ENCODE data around the gene LPO. TPM values are rescaled to one million over a fixed set of nuclear protein-coding genes. Genes with fewer than 3 reads are reported as not detected.

LPO gene
- total and polyA plus RNA-seq, 2 donors from 2014 or later, result not detected

GRCh38 chr17:58245428-58246103 is 7.2 kb downstream of the LPO start:
- DNase-seq (no peak), FAIRE-seq (no peak)
- H3K9ac ChIP-seq (ENCODE audit: low read length in 3 of 3), result no peak overlapping the region
- peaks cover 7% of the 10 kb centered on the region for H3K27me3 ChIP-seq (ENCODE audit: control insufficient read depth, insufficient read depth, low read length)
- H3K27ac ChIP-seq (ENCODE audit: low read depth in 2 of 2, low read length in 2 of 2), result no peak overlapping the region
- TF ChIP-seq, protein P1, sequence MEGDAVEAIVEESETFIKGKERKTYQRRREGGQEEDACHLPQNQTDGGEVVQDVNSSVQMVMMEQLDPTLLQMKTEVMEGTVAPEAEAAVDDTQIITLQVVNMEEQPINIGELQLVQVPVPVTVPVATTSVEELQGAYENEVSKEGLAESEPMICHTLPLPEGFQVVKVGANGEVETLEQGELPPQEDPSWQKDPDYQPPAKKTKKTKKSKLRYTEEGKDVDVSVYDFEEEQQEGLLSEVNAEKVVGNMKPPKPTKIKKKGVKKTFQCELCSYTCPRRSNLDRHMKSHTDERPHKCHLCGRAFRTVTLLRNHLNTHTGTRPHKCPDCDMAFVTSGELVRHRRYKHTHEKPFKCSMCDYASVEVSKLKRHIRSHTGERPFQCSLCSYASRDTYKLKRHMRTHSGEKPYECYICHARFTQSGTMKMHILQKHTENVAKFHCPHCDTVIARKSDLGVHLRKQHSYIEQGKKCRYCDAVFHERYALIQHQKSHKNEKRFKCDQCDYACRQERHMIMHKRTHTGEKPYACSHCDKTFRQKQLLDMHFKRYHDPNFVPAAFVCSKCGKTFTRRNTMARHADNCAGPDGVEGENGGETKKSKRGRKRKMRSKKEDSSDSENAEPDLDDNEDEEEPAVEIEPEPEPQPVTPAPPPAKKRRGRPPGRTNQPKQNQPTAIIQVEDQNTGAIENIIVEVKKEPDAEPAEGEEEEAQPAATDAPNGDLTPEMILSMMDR (IDR thresholded peaks at IDR 0.05; ENCODE audit: borderline replicate concordance, extremely low read depth, insufficient read depth), result no peak
- intact Hi-C loops (cut with DNase I), result no loop called here
- peaks cover 0 to 2% (median 0%) of the 10 kb centered on the region in 3 donors for H3K4me1 ChIP-seq (ENCODE audit: control insufficient read depth in 2 of 3, insufficient read depth in 2 of 3, low read depth in 1 of 3, low read length in 3 of 3)
- no peaks in the 10 kb centered on the region for H3K36me3 ChIP-seq (ENCODE audit: control insufficient read depth in 2 of 3, insufficient read depth in 3 of 3, low read length in 3 of 3)
- H3K4me3 ChIP-seq (ENCODE audit: low read length in 3 of 3), result no peak overlapping the region
- no peaks in the 10 kb centered on the region for H3K9me3 ChIP-seq (ENCODE audit: control insufficient read depth in 2 of 3, insufficient read depth in 1 of 3, low read length in 3 of 3)

GRCh38 chr17:58246104-58246740 is 7.8 kb downstream of the LPO start:
- Histone ChIP-seq H3K4me1 (ENCODE audit: control insufficient read depth in 2 of 3, insufficient read depth in 2 of 3, low read depth in 1 of 3, low read length in 3 of 3) (peaks cover 0 to 2% (median 0%) of the 10 kb centered on the region in 3 donors), H3K4me3 (ENCODE audit: low read length in 3 of 3) (no peak overlapping the region), H3K27ac (ENCODE audit: low read depth in 2 of 2, low read length in 2 of 2) (no peak overlapping the region), H3K9me3 (ENCODE audit: control insufficient read depth in 2 of 3, insufficient read depth in 1 of 3, low read length in 3 of 3) (no peaks in the 10 kb centered on the region), H3K27me3 (ENCODE audit: control insufficient read depth, insufficient read depth, low read length) (peaks cover 7% of the 10 kb centered on the region), H3K9ac (ENCODE audit: low read length in 3 of 3) (no peak overlapping the region), H3K36me3 (ENCODE audit: control insufficient read depth in 2 of 3, insufficient read depth in 3 of 3, low read length in 3 of 3) (no peaks in the 10 kb centered on the region)
- DNase-seq (no peak), FAIRE-seq (no peak)
- intact Hi-C loops (cut with DNase I), result no loop called here
- TF ChIP-seq, protein P1 (IDR thresholded peaks at IDR 0.05; ENCODE audit: borderline replicate concordance, extremely low read depth, insufficient read depth), result no peak

DNA sequence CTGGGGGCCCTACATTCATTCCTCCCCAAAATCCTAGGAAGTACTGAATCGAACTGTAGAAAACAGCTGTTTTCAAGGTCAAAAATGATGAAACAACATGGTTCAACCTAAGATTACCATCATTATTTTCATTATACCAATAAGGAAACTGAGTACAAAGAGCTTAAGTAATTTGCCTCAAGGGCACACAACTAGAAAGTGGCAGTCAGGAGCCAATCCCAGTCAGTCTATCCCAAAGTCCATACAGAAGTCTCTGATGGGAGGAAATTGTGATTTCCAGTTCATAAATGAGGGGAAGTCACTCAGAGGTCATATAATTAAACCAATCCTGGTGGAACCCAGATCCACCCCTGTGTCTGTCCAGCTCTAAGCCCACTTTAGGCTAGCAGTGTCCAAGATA is 8.4 kb downstream of the LPO start:
- Histone ChIP-seq H3K27me3 (ENCODE audit: control insufficient read depth, insufficient read depth, low read length) (peaks cover 7% of the 10 kb centered on the region), H3K36me3 (ENCODE audit: control insufficient read depth in 2 of 3, insufficient read depth in 3 of 3, low read length in 3 of 3) (no peaks in the 10 kb centered on the region), H3K9ac (ENCODE audit: low read length in 3 of 3) (no peak overlapping the region), H3K4me1 (ENCODE audit: control insufficient read depth in 2 of 3, insufficient read depth in 2 of 3, low read depth in 1 of 3, low read length in 3 of 3) (peaks cover 0 to 2% (median 0%) of the 10 kb centered on the region in 3 donors), H3K4me3 (ENCODE audit: low read length in 3 of 3) (no peak overlapping the region), H3K9me3 (ENCODE audit: control insufficient read depth in 2 of 3, insufficient read depth in 1 of 3, low read length in 3 of 3) (no peaks in the 10 kb centered on the region), H3K27ac (ENCODE audit: low read depth in 2 of 2, low read length in 2 of 2) (no peak overlapping the region)
- DNase-seq, result no peak
- no peak for FAIRE-seq
- TF ChIP-seq, protein P1 (IDR thresholded peaks at IDR 0.05; ENCODE audit: borderline replicate concordance, extremely low read depth, insufficient read depth), result no peak
- intact Hi-C loops (cut with DNase I), result no loop called here

All from kidney (tissue), 14 donors.